GM10847 (cell line): ENCODE data around the gene SDK2.

Experiments used
- POLR2A ChIP-seq: IDR thresholded peaks from 2 replicates; pipeline ENCODE4 v1.6.1; 2011; ENCODE audit not compliant: insufficient read length; ENCODE audit errors: extremely low read depth

Gene SDK2

DNA sequence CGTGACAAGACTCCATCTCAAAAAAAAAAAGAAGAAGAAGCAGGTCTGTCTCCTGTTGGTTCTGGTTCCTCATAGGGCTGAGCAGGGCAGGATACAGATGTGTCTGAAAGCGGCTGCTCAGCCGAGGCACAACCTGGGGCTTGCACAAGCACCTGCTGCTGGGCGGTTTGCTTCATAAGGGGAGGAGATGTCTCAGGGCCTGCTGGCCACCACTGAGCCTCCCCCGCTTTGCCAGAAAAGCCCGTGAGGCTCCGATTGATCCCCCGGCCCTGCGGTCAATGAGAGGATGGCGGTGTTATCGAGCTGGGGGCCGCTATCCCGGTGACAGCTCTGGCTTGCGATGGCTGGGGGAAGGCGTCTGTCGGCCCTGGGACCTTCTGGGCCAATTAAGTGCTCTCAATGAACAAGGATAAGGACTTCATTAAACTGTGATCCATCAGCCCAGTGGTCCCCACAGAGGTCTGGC, 162.0 kb downstream of the SDK2 start:
- TF ChIP-seq POLR2A = no peak

DNA sequence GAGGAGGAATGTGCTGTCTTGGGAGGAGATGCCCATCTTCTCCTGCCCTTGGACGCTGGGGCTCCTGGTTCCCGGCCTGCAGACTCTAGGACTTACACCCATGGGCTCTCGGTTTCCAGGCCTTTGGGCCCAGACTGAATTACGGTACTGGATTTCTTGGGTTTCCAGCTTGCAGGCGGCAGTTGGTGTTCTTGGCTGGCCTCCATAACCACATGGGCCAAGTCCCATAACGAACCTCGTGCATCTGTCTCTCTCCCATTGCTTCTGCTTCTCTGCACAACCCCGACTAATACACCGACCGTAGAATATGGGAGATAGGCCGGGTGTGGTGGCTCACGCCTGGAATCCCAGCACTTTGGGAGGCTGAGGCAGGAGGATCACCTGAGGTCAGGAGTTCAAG, 162.6 kb downstream of the SDK2 start:
- TF ChIP-seq POLR2A = no peak

DNA sequence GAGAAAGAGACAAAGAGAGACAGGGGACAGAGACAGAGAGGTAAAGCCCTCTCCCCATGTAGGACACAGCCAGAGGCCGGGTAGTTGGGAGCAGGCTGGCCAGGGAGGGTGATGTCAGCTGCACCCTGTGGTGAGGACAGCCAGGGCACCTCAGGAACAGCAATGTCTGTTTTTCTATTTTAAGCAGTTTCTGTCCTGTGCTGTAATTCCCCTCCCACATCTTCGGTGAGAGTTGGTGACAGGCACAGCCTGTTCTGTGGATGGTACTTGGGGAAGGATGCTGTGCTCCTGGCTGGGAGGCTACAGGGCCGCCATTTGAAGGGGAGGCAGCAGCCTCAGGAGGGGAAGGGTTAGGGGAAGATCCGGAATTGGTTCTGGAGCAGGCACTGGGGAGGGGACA, 163.5 kb downstream of the SDK2 start:
- no peak for TF ChIP-seq POLR2A

DNA sequence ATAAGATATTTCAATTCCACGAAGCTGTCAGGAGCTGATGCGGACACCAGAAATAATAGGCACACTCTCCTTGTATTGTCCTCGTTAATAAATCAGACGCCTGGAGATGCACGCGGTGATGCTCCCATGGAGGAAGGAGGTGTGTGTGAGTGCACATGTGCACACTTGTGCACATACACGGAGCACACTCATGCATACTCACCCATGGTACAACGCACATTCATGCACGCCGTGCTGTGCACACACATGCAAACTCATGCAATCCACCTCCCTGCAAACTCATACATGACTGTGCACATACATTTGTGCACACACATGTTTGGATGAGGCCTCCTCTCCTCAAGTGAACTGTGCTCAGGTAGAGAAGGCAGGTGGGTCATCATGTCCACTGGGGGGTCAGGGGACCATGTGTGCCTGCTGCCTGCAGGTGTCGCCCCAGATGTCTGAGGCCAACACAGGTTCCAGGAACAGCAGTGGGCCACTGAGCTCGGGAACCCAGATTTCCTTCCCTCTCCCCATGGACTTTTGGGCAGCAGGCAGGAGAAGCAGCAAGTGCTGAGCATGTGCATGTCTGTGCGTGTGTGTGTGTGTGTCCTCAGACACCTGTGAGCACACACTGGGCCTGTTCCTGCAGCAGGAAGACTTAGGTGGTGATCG, 165.3 kb downstream of the SDK2 start:
- TF ChIP-seq POLR2A = no peak

DNA sequence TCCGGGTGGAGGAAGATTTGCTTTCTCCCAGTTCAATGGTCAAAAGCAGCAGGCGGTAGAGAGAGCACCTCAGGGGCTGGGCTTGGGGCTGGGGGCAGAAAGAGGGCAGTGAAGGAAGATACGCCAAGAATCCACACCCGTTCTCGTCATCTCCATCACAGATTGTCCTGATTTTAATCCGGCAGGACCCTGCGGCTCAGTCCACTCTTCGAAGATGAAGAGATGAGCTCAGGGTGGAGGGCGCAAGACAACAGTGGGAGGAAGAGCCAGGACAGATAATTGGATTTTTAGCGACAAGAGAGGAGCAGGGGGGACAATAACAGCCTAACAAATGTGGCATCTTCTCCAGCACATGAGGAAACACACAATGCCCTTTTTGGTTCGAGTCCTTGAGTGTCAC, 165.9 kb downstream of the SDK2 start:
- TF ChIP-seq POLR2A = no peak

DNA sequence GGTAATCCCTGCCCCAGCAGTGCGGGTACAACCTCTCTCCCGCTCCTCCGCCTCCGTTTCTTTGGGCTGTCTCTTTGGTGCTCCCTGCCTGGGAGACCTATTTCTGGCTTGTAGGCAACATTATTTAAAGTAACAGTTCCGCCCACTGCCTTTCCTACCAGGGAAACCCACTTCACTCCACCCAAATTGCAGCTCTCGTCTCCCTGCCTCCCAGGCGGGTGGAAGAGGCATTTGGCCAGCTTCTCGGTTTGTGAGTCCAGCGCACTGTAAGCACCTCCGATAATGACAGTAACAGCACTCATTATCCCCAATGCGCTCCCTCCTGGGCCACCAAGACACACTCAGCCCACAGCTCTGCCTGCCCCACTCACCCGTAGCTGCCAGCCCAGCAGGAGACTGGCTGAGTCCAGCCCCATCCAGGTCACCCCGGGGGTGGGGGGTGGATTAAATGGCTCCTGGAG, 167.3 kb downstream of the SDK2 start:
- TF ChIP-seq POLR2A = no peak

DNA sequence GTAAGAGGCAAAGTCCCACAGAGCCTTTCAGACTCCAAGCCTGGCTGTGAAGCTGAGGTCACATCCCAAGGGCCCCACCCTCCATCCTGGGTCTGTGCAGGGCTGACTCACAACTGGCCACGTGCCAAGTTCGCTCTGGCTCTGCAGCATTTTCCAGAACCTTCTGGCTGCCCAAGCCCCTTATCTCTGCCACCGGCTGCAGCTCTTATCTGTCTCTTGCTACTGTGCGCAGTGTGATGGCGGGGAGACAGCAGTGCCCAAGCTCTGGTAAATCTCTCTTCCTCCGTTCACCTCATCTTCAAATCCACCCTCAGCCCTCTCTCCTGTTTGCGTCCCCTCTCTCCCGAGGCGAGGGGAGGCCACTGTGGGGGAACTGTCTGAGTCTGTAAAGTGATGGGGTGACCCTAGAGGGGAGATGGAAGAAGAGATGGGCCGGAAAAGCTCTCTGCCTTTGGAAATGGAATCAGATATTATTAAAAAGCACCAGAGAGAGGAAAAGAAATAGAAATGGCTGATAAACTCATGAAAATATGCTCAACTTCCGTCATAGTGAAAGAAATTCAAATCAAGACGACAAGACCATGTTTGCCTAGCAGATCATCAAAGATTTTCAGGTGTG, 169.8 kb downstream of the SDK2 start:
- TF ChIP-seq POLR2A = no peak

DNA sequence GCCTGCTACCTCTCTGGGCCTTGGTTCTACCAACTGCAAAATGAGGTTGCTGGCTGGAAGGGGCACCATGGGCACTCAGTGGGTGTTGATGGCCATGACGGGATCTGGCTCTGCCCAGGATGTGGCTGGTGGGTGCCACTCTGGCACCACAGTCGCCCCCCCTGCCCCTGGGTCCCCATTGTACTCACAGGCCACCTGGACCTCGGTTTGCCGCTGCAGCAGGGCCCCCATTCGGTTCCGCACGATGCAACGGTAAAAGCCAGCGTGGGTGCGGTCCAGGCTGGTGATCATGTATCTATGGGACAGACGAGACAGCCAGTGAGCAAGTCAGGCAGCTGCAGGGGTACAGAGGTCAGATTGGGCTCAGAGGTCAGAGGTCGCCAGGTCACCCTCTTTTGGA, 172.3 kb downstream of the SDK2 start:
- TF ChIP-seq POLR2A = no peak

DNA sequence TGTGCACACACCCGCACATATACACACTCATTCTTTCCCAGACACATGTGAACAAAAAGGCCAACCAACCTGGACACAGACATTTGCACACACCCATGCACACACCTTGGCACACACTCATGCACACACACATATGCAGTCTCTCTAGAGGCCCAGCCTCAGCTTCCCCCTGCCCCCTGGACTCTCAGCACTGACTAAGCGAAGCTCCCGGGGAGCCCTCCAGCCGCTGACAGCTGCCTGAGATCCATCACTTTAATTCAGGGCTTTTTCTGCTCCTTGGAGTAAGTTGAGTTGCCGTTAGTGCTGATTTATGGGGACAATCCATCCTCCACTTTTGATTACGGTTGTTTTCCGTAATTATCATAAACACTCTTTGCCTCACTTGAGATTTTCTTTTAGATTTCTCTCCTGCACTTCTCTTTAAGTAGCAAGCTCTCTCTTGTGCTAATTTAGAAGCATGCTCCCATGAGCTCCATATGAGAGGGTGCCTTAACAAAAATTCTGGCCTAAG, 173.9 kb downstream of the SDK2 start:
- no peak for TF ChIP-seq POLR2A

DNA sequence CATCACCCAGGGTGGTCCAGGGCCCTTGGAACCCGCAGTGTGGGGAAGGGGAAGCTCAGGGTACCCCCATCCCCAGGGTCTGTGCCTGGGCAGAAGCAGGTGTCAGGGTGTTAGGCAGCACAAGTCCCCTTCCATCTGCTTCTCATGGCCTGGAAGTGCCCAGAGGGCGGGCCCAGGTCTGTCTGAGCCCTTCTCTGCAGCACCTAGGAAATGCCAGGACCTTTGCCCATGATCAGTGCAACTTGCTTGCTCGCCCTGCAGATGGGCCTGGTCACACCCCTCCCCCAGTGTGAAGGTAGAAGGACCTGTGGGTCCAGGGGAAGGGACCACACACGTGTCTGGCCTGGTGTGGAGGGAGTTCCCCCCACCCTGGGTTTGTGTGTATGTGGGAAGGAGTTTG, 174.9 kb downstream of the SDK2 start:
- no peak for TF ChIP-seq POLR2A

DNA sequence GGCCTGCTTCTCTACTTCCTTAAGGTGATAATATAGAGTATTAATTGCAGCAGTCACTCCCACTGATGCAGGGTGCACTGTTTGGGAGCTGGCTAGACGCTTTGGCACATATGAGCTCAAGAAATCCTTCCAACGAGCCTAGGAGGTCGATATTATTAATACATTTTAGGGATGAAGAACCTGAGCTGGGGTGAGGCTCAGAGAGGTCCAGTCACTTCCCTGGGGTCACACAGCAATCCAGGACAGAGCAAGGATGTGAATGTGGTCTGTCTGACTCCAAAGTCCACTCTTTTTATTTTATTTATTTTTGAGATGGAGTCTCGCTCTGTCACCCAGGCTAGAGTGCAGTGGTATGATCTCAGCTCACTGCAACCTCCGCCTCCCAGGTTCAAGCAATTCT, 176.0 kb downstream of the SDK2 start:
- TF ChIP-seq POLR2A = no peak

DNA sequence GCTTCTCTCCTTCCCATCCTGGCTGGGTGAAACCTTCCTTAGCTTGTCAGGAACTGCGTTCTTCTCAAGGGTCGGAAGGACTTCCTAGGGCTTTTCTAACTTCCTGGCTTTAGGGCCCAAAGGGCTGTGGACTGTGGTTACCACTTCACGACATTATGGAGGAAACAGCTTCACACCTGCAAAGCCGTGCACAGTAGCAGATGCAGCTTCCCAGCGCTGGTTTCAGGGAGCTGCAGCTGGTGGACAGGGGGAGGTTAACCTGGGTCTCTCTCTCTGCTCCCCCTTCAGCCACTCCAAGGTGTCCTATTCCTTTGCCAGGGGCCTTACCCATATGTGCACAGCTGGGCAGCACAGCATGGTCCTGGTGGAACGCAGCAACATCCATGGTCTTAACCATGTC, 176.6 kb downstream of the SDK2 start:
- no peak for TF ChIP-seq POLR2A

DNA sequence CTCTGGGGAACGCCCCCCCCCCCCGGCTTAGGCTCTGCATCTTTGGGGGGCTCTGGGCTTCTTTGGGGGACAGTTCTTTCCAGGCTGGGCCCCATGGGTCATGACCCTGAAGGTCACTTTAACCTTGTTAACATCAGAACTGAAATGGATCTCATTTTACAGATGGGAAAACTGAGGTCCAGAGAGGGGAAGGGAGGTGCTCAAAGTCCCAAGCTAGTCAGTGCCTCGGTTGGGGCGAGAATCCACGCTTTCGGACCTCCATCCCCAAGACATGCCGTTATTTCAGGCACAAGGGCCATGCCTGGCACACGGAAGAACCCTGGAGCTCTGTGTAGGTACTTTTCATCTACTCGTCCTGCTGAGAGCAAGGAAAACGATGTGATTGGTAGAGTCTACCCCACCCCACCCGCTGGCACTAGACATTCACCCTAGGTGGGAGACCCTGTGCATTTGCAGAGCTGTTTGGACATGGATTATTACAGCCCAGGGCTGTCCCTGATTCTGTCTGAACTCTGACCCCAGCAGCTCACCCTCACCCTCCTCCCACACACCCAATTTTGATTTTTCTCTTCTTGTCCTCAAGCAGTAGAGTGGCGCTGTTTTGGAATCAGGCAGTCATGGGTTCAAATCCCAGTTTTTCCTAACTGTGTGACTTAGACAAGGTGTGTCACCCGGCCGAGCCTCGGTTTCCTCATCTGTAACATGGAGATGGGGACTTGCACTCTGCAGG, 177.4 kb downstream of the SDK2 start:
- TF ChIP-seq POLR2A = no peak

DNA sequence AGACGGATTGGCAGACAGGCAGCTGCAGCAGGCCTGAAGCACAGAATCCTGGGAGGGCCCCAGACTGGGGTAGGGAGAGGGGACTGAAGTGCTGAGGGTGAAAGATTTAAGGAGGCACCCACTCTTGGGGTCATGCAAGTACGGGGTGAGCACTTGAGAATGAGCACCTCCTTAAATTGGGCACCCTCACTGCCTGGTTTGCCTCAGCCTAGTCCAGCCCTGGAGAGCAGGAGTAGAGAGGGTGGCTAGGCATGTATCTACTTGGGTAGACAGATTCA, 178.4 kb downstream of the SDK2 start:
- TF ChIP-seq POLR2A = no peak

DNA sequence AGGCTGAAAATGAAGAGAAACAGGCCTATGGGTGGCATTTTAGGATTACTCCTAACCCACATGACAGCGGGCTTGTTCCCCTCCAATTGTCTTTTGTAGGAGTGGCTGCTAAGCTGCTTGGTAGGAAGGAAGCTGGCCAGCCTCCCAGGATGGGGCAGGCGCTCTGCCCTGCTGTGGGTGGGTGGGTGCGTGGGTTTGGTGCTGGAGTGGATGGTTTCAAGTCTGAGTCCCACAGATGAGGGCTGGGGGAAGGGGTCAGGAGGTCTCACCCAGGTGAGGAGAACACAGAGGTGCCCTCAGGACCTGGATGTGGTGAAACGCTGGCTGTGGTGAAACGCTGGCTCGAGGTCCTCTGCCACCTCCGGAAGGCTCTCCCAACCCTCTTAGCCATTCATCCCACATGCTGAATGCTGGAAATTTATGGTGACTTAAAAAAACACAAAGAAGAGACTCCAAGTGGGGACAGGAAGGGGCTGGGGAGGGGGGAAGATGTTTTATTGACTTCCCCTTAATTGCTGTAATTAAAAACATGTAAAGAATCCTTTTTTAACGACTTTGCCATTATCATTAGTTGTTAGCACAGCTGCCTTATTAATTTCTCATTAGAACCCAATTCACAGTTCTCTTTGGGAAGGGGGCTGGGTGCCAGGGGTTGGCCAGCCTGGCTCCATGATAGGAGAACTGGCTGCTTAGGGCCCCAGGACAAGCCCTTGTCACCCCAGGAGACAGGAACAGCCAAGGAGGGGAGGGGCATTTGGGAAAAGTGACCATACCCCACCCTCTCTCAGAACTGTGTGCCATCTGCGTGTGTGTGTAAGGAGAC, 178.9 kb downstream of the SDK2 start:
- no peak for TF ChIP-seq POLR2A

DNA sequence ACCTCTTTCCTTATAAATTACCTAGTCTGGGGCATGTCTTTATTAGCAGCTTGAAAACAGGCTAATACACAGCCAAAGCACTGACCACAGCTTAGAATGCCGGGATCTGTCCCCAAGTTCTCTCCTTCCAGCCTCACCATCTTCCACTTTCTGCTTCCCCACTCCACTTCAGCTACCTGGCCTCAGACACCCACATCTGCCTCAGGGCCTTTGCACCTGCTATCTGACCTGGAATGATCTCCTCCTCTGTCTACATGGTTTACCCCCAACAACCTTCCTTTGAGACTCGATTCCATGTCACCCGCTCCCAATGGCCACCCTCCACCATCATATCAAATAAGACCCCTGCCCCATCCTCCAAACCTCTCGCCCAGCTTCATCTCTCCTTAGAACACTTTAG, 179.8 kb downstream of the SDK2 start:
- no peak for TF ChIP-seq POLR2A

DNA sequence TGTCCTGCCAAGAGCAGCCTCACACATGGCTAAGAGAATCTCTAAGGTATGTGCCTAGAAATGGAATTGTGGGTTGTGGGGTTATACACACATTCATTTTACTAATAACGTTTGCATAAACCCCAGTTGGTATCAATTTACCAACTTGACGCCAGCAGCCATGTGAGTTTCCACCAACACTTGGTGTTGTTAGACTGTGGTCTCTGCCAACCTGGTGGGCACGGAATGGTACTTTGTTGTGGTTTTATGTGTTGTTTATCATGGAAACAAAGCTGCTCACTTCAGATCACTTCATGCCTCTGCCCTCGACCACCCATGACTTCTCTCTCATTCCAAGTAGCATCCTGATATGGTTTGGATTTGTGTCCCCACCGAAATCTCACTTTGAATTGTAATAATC, 180.4 kb downstream of the SDK2 start:
- no peak for TF ChIP-seq POLR2A
